T-helper 2 cell treated with Interferon-gamma antibody and Interleukin-4, amounts not matched to agents 100 ng/mL and 5 ng/mL, for 36 hours (primary cell): ENCODE results near the gene TSPAN9. TPM values are rescaled to one million over a fixed set of nuclear protein-coding genes. Genes with fewer than 3 reads are reported as not detected.

Source experiments
- intact Hi-C: fragments of 100-400 bp; cut with micrococcal nuclease; formaldehyde crosslinking; loops from one replicate; pipeline ENCODE4 v1.15.1; 2023
- total RNA-seq: library from RNA; stranded (reverse); gene quantifications from 2 replicates; pipeline ENCODE4 v1.2.3, GENCODE V29; 2022

The TSPAN9 gene
- total RNA-seq, 1 donor from 2014 or later, result not detected

GRCh38 chr12:3265406-3265805 is 188.2 kb downstream of the TSPAN9 start:
- intact Hi-C loops, result no loop called here

- intact Hi-C loops, result no loop called here
Observed at GRCh38 chr12:3266638-3267037, 189.5 kb downstream of the TSPAN9 start.

GRCh38 chr12:3267690-3268089 is 190.5 kb downstream of the TSPAN9 start:
- intact Hi-C loops, result no loop called here

- intact Hi-C loops, result no loop called here
Observed at GRCh38 chr12:3269594-3269993, 192.4 kb downstream of the TSPAN9 start.

- intact Hi-C loops, result no loop called here
Observed at GRCh38 chr12:3271146-3271545, 194.0 kb downstream of the TSPAN9 start.

- intact Hi-C loops, result no loop called here
Observed at GRCh38 chr12:3271639-3272038, 194.5 kb downstream of the TSPAN9 start.

GRCh38 chr12:3272958-3273357 is 195.8 kb downstream of the TSPAN9 start:
- intact Hi-C loops, result no loop called here

- intact Hi-C loops, result no loop called here
Observed at GRCh38 chr12:3273409-3273853, 196.3 kb downstream of the TSPAN9 start.

- intact Hi-C loops, result loop anchor here (1.0 kb wide), 1 partner anchor 139 kb away; no protein-coding TSS in a partner anchor
Observed at GRCh38 chr12:3274664-3275063, 197.5 kb downstream of the TSPAN9 start.

- intact Hi-C loops, result loop anchor here (1.0 kb wide), 1 partner anchor 140 kb away; no protein-coding TSS in a partner anchor
Observed at GRCh38 chr12:3275171-3276041, 198.2 kb downstream of the TSPAN9 start.

GRCh38 chr12:3276226-3276625 is 199.0 kb downstream of the TSPAN9 start:
- intact Hi-C loops, result no loop called here

GRCh38 chr12:3277306-3277943 is 200.2 kb downstream of the TSPAN9 start:
- intact Hi-C loops, result no loop called here

GRCh38 chr12:3278681-3279414 is 201.7 kb downstream of the TSPAN9 start:
- intact Hi-C loops, result no loop called here

- intact Hi-C loops, result no loop called here
Observed at GRCh38 chr12:3279415-3279780, 202.2 kb downstream of the TSPAN9 start.

- intact Hi-C loops, result no loop called here
Observed at GRCh38 chr12:3279832-3280231, 202.7 kb downstream of the TSPAN9 start.

GRCh38 chr12:3280967-3281366 is 203.8 kb downstream of the TSPAN9 start:
- intact Hi-C loops, result no loop called here

- intact Hi-C loops, result no loop called here
Observed at GRCh38 chr12:3281588-3282383, 204.6 kb downstream of the TSPAN9 start.

- intact Hi-C loops, result no loop called here
Observed at GRCh38 chr12:3282384-3282670, 205.1 kb downstream of the TSPAN9 start.

- intact Hi-C loops, result no loop called here
Observed at GRCh38 chr12:3283137-3283680, 206.0 kb downstream of the TSPAN9 start.

- intact Hi-C loops, result no loop called here
Observed at GRCh38 chr12:3284405-3284804, 207.2 kb downstream of the TSPAN9 start.

- intact Hi-C loops, result no loop called here
Observed at GRCh38 chr12:3285570-3285969, 208.4 kb downstream of the TSPAN9 start.
